HepG2 (cell line): ENCODE data around the gene C19orf73. TPM values are rescaled to one million over a fixed set of nuclear protein-coding genes. Genes with fewer than 3 reads are reported as not detected.

ENCODE experiments used
- CSRNP2 ChIP-seq: sonication (generic); formaldehyde crosslinking; conservative IDR thresholded peaks from 2 replicates; pipeline ENCODE4 v1.8.0; 2022; ENCODE audit warnings: low read depth, missing genetic modification reagents
- ETV5 ChIP-seq: IDR thresholded peaks from 2 replicates; pipeline ENCODE4 v1.6.1; 2018; ENCODE audit warnings: missing biosample characterization, missing genetic modification reagents, inconsistent platforms, borderline replicate concordance
- KAT8 ChIP-seq: IDR thresholded peaks from 2 replicates; pipeline ENCODE4 v1.6.1; 2016; ENCODE audit warnings: missing genetic modification reagents, missing compliant biosample characterization
- KDM4B ChIP-seq: sonication (generic); formaldehyde crosslinking; IDR thresholded peaks from 2 replicates; pipeline ENCODE4 v1.4.0; 2020; ENCODE audit warnings: missing genetic modification reagents
- MLX ChIP-seq: IDR thresholded peaks from 2 replicates; pipeline ENCODE4 v1.6.1; 2016
- NAIF1 ChIP-seq: sonication (generic); formaldehyde crosslinking; IDR thresholded peaks from 2 replicates; pipeline ENCODE4 v1.5.0; 2020; ENCODE audit warnings: mild to moderate bottlenecking, missing genetic modification reagents, borderline replicate concordance
- PHF21A ChIP-seq: sonication (generic); formaldehyde crosslinking; IDR thresholded peaks from 2 replicates; pipeline ENCODE4 v1.5.0; 2020; ENCODE audit warnings: mild to moderate bottlenecking, missing genetic modification reagents
- SIN3A ChIP-seq: IDR thresholded peaks from 2 replicates; pipeline ENCODE4 v1.6.1; 2011; ENCODE audit warnings: low read depth, mild to moderate bottlenecking, control low read depth, low read length, borderline replicate concordance
- STAT5B ChIP-seq: sonication (generic); formaldehyde crosslinking; IDR thresholded peaks from 2 replicates; pipeline ENCODE4 v1.4.0; 2020; ENCODE audit warnings: missing genetic modification reagents
- ZFP41 ChIP-seq: sonication (generic); formaldehyde crosslinking; IDR thresholded peaks from 2 replicates; pipeline ENCODE4 v1.4.0; 2020; ENCODE audit warnings: mild to moderate bottlenecking, missing genetic modification reagents, borderline replicate concordance
- ZNF12 ChIP-seq: sonication (generic); formaldehyde crosslinking; IDR thresholded peaks from 2 replicates; pipeline ENCODE4 v1.5.0; 2020; ENCODE audit warnings: missing genetic modification reagents
- ZNF234 ChIP-seq: sonication (generic); formaldehyde crosslinking; conservative IDR thresholded peaks from 2 replicates; pipeline ENCODE4 v1.5.1; 2020; ENCODE audit warnings: mild to moderate bottlenecking, missing genetic modification reagents
- ZNF740 ChIP-seq: sonication (generic); formaldehyde crosslinking; IDR thresholded peaks from 2 replicates; pipeline ENCODE4 v1.4.0; 2020; ENCODE audit warnings: missing genetic modification reagents
- ZNF768 ChIP-seq: sonication (generic); formaldehyde crosslinking; IDR thresholded peaks from 2 replicates; pipeline ENCODE4 v1.4.0; 2020; ENCODE audit warnings: missing genetic modification reagents
- polyA plus RNA-seq, 8 experiments: library from polyadenylated mRNA; depleted of rRNA in 3 of 8; stranded (reverse) in 7 of 8; unstranded in 1 of 8; fragments of >200 nt; fragmentation: Illumina TruSeq in 4 of 8; extraction: Trizol in 4 of 8; gene quantifications; 2 replicates each; pipeline versions ENCODE4 v1.2.1 to v1.2.3, GENCODE V29; 2011 to 2016; ENCODE audit warnings: low read depth in 4 of 8, missing spikeins in 1 of 8, mixed read lengths in 1 of 8; ENCODE audit not compliant: insufficient read depth in 1 of 8
- total RNA-seq, 5 experiments: library from RNA; depleted of rRNA; stranded (reverse); fragments of >200 nt; fragmentation: Illumina TruSeq; extraction: Trizol; gene quantifications; 2 replicates each; pipeline ENCODE4 v1.2.3, GENCODE V29; 2016; ENCODE audit warnings: low read depth in 1 of 5
- TF ChIP-seq, protein P1 (sequence below): sonication (generic); formaldehyde crosslinking; IDR thresholded peaks from 2 replicates; pipeline ENCODE4 v1.5.1; 2020; ENCODE audit warnings: missing genetic modification reagents, mild to moderate bottlenecking, borderline replicate concordance
- TF ChIP-seq, protein P2 (sequence below), 2 experiments: sonication (generic) in 1 of 2; formaldehyde crosslinking in 1 of 2; IDR thresholded peaks; 2 replicates each; pipeline versions ENCODE4 v1.6.1 to v1.9.0; 2014 to 2022; ENCODE audit warnings: antibody characterized with exemption in 1 of 2, borderline replicate concordance in 1 of 2, inconsistent platforms in 1 of 2, low read depth in 1 of 2, missing genetic modification reagents in 1 of 2
- TF ChIP-seq, protein P3 (sequence below): IDR thresholded peaks from 2 replicates; pipeline ENCODE4 v1.6.1; 2016; ENCODE audit warnings: low read depth, borderline replicate concordance

C19orf73 gene
- total and polyA plus RNA-seq, 2 of the 13 experiments (the other 11 are each of a cell fraction or from before 2014, with no cell fraction given): 1.4 to 1.5 TPM

DNA sequence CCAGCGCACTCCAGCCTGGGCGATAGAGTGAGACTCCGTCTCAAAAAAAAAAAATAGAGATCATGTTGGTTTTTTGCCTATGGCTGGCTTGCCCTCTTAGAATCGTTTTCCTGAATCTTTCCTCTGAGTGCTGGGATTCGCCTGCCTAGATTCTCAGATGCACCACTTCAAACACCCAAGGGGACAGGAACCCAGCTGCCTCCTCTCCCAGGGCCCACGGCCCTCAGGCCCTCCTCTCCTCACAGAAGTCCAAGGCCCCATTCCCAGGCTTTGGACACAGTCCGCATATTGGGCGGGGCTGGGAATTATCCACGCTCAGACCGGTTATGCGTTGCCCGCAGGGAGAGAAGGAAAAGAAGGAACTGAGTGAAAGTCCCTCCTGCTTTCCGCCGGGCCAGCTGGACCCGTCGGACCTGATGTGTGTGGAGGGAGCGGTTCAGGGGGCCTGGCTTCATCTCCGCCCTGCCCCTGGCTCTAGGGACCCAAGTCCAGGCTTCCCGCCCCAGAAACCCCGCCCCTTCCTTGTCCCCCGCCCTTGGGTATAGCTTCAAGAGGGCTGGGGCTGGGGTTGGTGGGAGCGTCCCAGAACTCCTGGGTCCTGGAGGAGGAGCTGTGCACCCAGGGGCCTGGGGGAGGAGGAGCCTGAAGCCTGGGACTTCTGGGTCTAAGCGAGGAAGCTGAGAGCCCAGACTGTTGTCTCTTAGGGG lies 6.2 kb upstream of the C19orf73 start (continued):
- 0 out of 2 replicates have a peak, but pooled peaks have one; percentile 61 for TF ChIP-seq SIN3A
- TF ChIP-seq STAT5B (CRISPR knock-in tag): no peak
- no peak for TF ChIP-seq ETV5 (CRISPR knock-in tag)
- no peak for TF ChIP-seq CSRNP2 (CRISPR knock-in tag)
- no peak for TF ChIP-seq MLX (CRISPR knock-in tag)
- TF ChIP-seq KDM4B (CRISPR knock-in tag): no peak
- TF ChIP-seq ZNF234 (CRISPR knock-in tag): no peak
- TF ChIP-seq ZNF12 (CRISPR knock-in tag): no peak
- TF ChIP-seq KAT8 (CRISPR knock-in tag): peak; percentile 66; the same call in 1 of the 2 replicates
- TF ChIP-seq NAIF1 (CRISPR knock-in tag): no peak
- TF ChIP-seq, protein P1, sequence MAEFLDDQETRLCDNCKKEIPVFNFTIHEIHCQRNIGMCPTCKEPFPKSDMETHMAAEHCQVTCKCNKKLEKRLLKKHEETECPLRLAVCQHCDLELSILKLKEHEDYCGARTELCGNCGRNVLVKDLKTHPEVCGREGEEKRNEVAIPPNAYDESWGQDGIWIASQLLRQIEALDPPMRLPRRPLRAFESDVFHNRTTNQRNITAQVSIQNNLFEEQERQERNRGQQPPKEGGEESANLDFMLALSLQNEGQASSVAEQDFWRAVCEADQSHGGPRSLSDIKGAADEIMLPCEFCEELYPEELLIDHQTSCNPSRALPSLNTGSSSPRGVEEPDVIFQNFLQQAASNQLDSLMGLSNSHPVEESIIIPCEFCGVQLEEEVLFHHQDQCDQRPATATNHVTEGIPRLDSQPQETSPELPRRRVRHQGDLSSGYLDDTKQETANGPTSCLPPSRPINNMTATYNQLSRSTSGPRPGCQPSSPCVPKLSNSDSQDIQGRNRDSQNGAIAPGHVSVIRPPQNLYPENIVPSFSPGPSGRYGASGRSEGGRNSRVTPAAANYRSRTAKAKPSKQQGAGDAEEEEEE (CRISPR knock-in tag): no peak
- TF ChIP-seq, protein P2, sequence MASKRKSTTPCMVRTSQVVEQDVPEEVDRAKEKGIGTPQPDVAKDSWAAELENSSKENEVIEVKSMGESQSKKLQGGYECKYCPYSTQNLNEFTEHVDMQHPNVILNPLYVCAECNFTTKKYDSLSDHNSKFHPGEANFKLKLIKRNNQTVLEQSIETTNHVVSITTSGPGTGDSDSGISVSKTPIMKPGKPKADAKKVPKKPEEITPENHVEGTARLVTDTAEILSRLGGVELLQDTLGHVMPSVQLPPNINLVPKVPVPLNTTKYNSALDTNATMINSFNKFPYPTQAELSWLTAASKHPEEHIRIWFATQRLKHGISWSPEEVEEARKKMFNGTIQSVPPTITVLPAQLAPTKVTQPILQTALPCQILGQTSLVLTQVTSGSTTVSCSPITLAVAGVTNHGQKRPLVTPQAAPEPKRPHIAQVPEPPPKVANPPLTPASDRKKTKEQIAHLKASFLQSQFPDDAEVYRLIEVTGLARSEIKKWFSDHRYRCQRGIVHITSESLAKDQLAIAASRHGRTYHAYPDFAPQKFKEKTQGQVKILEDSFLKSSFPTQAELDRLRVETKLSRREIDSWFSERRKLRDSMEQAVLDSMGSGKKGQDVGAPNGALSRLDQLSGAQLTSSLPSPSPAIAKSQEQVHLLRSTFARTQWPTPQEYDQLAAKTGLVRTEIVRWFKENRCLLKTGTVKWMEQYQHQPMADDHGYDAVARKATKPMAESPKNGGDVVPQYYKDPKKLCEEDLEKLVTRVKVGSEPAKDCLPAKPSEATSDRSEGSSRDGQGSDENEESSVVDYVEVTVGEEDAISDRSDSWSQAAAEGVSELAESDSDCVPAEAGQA (IDR thresholded peaks at IDR 0.05; ENCODE audit: low read depth): no peak
- TF ChIP-seq, protein P2 (CRISPR knock-in tag; IDR thresholded peaks at IDR 0.05; ENCODE audit: borderline replicate concordance): no peak
- TF ChIP-seq ZFP41 (CRISPR knock-in tag): no peak
- TF ChIP-seq, protein P3, sequence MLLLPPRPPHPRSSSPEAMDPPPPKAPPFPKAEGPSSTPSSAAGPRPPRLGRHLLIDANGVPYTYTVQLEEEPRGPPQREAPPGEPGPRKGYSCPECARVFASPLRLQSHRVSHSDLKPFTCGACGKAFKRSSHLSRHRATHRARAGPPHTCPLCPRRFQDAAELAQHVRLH (CRISPR knock-in tag): peak; percentile 19; the same call in 1 of the 2 replicates
- no peak for TF ChIP-seq ZNF768
- no peak for TF ChIP-seq ZNF740 (CRISPR knock-in tag)
- peak; percentile 69 for TF ChIP-seq PHF21A (CRISPR knock-in tag)
